ENCODE results near the gene SHC3.

DNA sequence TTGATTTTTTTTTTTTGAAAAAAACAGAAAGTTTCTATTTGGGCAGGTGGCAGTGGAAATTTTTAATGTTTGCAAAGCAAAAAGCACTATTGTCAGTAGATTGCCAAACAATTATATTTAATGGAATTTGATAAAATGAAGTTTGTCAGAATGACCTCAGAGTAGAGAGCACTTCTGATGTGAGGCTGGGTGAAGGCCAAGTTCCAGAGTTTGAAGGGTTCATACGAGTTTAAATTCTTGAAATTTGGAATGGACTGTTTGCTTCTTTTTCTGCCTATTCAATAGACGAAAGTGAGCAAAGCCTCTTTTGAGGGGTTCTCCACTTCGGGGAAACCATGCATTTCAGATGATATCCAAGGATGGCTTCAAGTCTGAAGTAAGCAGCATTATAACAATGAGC lies 7.4 kb downstream of the SHC3 start:
- TF ChIP-seq EZH2 (IDR thresholded peaks at IDR 0.05; ENCODE audit: borderline replicate concordance, low read length): no peak
- TF ChIP-seq, protein P1, sequence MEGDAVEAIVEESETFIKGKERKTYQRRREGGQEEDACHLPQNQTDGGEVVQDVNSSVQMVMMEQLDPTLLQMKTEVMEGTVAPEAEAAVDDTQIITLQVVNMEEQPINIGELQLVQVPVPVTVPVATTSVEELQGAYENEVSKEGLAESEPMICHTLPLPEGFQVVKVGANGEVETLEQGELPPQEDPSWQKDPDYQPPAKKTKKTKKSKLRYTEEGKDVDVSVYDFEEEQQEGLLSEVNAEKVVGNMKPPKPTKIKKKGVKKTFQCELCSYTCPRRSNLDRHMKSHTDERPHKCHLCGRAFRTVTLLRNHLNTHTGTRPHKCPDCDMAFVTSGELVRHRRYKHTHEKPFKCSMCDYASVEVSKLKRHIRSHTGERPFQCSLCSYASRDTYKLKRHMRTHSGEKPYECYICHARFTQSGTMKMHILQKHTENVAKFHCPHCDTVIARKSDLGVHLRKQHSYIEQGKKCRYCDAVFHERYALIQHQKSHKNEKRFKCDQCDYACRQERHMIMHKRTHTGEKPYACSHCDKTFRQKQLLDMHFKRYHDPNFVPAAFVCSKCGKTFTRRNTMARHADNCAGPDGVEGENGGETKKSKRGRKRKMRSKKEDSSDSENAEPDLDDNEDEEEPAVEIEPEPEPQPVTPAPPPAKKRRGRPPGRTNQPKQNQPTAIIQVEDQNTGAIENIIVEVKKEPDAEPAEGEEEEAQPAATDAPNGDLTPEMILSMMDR (conservative IDR thresholded peaks at IDR 0.05 in 1 of 2, IDR thresholded peaks at IDR 0.05 in 1 of 2; ENCODE audit: extremely low read depth in 1 of 2, insufficient read depth in 1 of 2, low read depth in 1 of 2, low read length in 2 of 2): no peak

Data from mammary epithelial cell (primary cell).